ENCODE results near the gene RASSF5.
A peak's percentile ranks its signal among the peaks of the same experiment; 100 is the strongest.
"Not testable (repeated sequence)": the region's sequence is repeated elsewhere in the genome, so short reads cannot be mapped to it uniquely, and the experiment has no call there.

Gene RASSF5

DNA sequence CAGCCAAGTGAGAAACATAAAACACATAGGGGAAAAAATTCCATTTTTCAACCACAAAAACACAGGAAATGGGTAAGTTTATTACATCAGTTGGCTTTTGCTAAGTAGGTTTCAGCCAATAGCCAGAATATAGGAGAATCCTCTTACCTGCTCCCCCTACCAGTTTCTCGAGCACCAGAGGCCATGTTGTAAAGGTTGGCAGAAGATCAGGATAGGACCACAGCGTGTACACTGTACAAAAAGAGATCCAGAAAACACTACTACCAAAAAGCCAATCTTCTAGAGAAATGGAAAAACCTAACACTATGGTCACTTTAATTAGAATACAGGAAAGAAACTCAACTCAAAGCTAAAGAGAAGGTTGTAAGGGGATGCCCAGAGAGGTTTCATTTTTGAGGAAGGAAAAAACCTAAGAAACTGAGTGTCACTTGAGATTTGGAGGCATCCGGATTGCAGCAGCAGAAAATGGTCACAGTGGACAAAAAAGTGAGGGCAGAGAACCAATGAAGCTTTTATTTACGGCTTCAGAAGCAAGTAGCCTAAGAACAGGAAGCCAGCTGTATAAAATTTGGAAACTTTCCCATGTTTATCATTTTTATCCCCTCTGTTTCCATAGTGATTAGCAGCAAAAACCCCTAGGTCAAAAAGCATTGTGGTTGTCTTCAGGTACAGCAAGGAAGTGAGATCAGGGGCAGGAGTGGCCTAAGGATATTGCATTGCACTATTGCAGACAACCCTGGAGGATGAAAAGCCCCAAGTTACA, 102.1 kb downstream of the RASSF5 start:
- no peak for DNase-seq (ENCODE audit: low read depth in 1 of 2, low spot score in 1 of 2)
- no peak for TF ChIP-seq JUND (IDR thresholded peaks at IDR 0.05; ENCODE audit: low read depth)
- in situ Hi-C loops (cut with HindIII; ENCODE audit: low pct_unique_long_range_greater_than_20kb, low sequenced_read_pairs): no loop called here

- DNase-seq (ENCODE audit: low read depth in 1 of 2, low spot score in 1 of 2): peak; percentile 97 to 98
- in situ Hi-C loops (cut with HindIII; ENCODE audit: low pct_unique_long_range_greater_than_20kb, low sequenced_read_pairs): no loop called here
- TF ChIP-seq JUND (IDR thresholded peaks at IDR 0.05; ENCODE audit: low read depth): no peak
Observed at GRCh38 chr1:206612129-206612876, 105.0 kb downstream of the RASSF5 start, which contains the start of gene EIF2D. Gene EIF2D (minus strand): TSS chr1:206612465. CDS start chr1:206612342, 123 bp downstream.

DNA sequence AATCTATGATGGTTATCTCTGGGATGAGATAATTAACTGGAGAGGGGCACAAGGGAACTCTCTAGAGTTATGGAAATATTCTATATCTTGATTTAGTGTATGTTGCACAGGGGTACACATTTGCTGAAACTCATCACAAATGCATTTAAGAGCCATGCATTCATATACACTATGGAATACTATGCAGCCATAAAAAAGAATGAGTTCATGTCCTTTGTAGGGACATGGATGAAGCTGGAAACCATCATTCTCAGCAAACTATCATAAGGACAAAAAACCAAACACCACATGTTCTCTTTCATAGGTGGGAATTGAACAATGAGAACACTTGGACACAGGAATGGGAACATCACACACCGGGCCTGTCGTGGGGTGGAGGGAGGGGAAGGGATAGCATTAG, 119.1 kb downstream of the RASSF5 start:
- in situ Hi-C loops (cut with HindIII; ENCODE audit: low pct_unique_long_range_greater_than_20kb, low sequenced_read_pairs); DNase-seq (ENCODE audit: low read depth in 1 of 2, low spot score in 1 of 2): not testable (repeated sequence)

GRCh38 chr1:206628916-206629315, 121.6 kb downstream of the RASSF5 start:
- no peak for TF ChIP-seq JUND (IDR thresholded peaks at IDR 0.05; ENCODE audit: low read depth)
- no peak for DNase-seq (ENCODE audit: low read depth in 1 of 2, low spot score in 1 of 2)
- in situ Hi-C loops (cut with HindIII; ENCODE audit: low pct_unique_long_range_greater_than_20kb, low sequenced_read_pairs): no loop called here

DNA sequence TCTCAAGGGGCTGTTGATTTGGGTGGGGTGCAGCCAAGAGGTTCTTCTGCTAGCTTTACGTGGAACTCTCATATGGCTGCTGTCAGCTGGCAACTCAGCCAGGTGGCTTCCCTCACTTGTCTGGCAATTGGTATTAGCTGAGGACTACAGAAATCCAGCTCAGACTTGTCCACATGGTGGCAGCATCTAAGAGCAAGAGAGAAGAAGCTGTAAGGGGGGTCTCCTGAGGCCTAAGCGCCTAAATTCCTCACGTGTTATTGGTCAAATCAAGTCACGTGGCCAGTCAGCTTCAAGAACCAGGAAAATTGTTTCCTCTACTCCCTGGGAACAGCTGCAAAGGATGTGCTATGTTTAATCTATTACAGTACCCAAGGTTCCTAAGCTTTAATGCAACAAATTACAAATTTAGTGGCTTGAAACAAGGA, 123.8 kb downstream of the RASSF5 start:
- no peak for TF ChIP-seq JUND (IDR thresholded peaks at IDR 0.05; ENCODE audit: low read depth)
- in situ Hi-C loops (cut with HindIII; ENCODE audit: low pct_unique_long_range_greater_than_20kb, low sequenced_read_pairs): no loop called here
- peak; percentile 57 to 91 for DNase-seq (ENCODE audit: low read depth in 1 of 2, low spot score in 1 of 2)

DNA sequence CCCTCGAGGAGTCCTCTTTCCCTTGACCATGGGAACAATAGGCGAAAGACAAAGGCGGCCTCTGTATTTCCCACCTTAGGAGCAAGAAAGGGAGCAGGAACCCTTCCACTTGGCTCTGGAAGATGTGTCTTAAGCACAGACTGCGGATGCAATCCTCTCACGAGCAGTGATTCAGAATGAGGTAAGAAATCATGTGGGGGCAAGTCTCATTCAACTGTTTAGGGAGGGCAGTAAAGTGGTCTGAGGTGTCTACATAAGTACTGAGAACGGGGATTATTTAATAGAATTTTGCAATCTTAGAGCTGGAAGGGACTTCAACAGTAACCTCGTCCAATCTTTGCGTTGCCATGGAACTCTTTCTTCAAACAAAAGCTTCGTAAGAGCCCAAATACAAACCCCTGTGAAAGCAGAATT, 126.4 kb downstream of the RASSF5 start:
- in situ Hi-C loops (cut with HindIII; ENCODE audit: low pct_unique_long_range_greater_than_20kb, low sequenced_read_pairs): no loop called here
- no peak for DNase-seq (ENCODE audit: low read depth in 1 of 2, low spot score in 1 of 2)
- no peak for TF ChIP-seq JUND (IDR thresholded peaks at IDR 0.05; ENCODE audit: low read depth)

DNA sequence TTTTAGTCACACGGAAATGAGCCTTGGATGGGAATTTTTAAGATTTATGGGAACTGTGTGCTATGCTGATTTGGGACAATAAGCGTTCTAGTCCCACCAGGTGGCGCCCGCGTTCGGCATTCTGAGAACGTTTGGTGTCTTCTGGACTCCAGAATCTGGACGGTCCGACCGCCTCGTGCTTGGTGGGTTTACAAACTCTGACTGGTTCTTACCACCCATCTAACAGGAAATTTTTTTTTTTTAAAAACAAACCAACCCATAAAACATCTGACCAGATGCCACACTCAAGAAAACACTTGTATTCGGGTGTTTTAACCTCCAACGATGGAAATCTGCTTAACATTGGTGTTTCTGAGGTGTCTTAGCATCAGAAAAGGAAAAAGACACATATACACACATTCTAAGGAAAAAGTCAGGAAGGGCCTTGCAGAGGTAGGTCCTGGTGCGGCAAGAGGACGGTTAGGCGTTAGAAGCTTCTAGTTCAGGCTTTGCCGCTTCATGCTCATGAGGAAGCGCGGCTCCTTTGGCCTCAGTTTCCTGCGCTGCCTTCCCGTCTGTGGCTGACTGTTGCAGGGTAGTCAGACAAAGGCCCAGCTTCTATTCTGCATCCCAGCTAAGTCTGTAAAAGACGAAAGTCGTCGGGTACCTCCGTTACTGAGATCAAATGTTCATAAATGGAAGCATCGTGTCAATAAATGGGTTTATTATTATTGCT, 127.2 kb downstream of the RASSF5 start:
- peak; percentile 66 to 92 for DNase-seq (ENCODE audit: low read depth in 1 of 2, low spot score in 1 of 2)
- in situ Hi-C loops (cut with HindIII; ENCODE audit: low pct_unique_long_range_greater_than_20kb, low sequenced_read_pairs): no loop called here
- TF ChIP-seq JUND (IDR thresholded peaks at IDR 0.05; ENCODE audit: low read depth): no peak

- peak; percentile 92 to 95 for DNase-seq (ENCODE audit: low read depth in 1 of 2, low spot score in 1 of 2)
- no peak for TF ChIP-seq JUND (IDR thresholded peaks at IDR 0.05; ENCODE audit: low read depth)
- in situ Hi-C loops (cut with HindIII; ENCODE audit: low pct_unique_long_range_greater_than_20kb, low sequenced_read_pairs): no loop called here
Observed at GRCh38 chr1:206635080-206635977, 128.0 kb downstream of the RASSF5 start, which contains the start of gene DYRK3. Gene DYRK3 (plus strand): TSS chr1:206635536. CDS start chr1:206635704, 168 bp downstream.

- no peak for DNase-seq (ENCODE audit: low read depth in 1 of 2, low spot score in 1 of 2)
- in situ Hi-C loops (cut with HindIII; ENCODE audit: low pct_unique_long_range_greater_than_20kb, low sequenced_read_pairs): no loop called here
- no peak for TF ChIP-seq JUND (IDR thresholded peaks at IDR 0.05; ENCODE audit: low read depth)
Observed at GRCh38 chr1:206635978-206636345, 128.6 kb downstream of the RASSF5 start.

- TF ChIP-seq JUND (IDR thresholded peaks at IDR 0.05; ENCODE audit: low read depth): no peak
- DNase-seq (ENCODE audit: low read depth in 1 of 2, low spot score in 1 of 2): no peak
- in situ Hi-C loops (cut with HindIII; ENCODE audit: low pct_unique_long_range_greater_than_20kb, low sequenced_read_pairs): no loop called here
Observed at GRCh38 chr1:206636671-206637070, 129.3 kb downstream of the RASSF5 start.

DNA sequence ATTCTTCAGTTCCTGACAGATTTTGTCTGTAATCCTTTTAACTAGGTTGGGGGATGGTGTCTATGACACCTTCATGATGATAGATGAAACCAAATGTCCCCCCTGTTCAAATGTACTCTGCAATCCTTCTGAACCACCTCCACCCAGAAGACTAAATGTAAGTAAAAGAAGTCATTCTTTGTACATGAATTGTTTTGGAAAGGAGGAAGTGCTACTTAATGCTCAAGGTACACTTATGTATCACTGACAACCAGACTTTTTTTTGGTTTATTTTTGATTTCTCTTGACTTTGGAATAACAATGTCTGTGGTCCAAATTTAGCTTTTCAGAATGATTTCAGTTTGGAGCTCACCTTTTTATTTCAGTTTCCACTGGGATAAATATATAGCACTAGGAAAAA, 130.3 kb downstream of the RASSF5 start:
- no peak for DNase-seq (ENCODE audit: low read depth in 1 of 2, low spot score in 1 of 2)
- in situ Hi-C loops (cut with HindIII; ENCODE audit: low pct_unique_long_range_greater_than_20kb, low sequenced_read_pairs): no loop called here
- TF ChIP-seq JUND (IDR thresholded peaks at IDR 0.05; ENCODE audit: low read depth): no peak

All from T47D (cell line).